Lower lobe of right lung (tissue), 2 donors: ENCODE data around the gene IPCEF1. TPM values are rescaled to one million over a fixed set of nuclear protein-coding genes. Genes with fewer than 3 reads are reported as not detected.

Experiments used
- ATAC-seq, 2 donors: fragments of 200-7000 bp; cut with Tn5 transposase; one replicate each; pipeline ENCODE4 v1.9.1; 2020 to 2022; ENCODE audit warnings: mild to moderate bottlenecking in 2 of 2, moderate library complexity in 2 of 2
- DNase-seq: peaks from one replicate; pipeline ENCODE4 v3.0.0-alpha.2; 2020
- H3K27ac ChIP-seq: fragments of 200-600 bp; one replicate; pipeline ENCODE4 v1.8.0; 2022
- H3K27me3 ChIP-seq: fragments of 200-600 bp; one replicate; pipeline ENCODE4 v1.8.0; 2022; ENCODE audit warnings: low read depth
- H3K36me3 ChIP-seq: fragments of 200-600 bp; one replicate; pipeline ENCODE4 v1.8.0; 2022; ENCODE audit warnings: mild to moderate bottlenecking
- H3K4me1 ChIP-seq: fragments of 200-600 bp; one replicate; pipeline ENCODE4 v1.8.0; 2022
- H3K4me3 ChIP-seq: fragments of 200-600 bp; one replicate; pipeline ENCODE4 v1.8.0; 2022; ENCODE audit warnings: mild to moderate bottlenecking
- H3K9me3 ChIP-seq: fragments of 200-600 bp; one replicate; pipeline ENCODE4 v1.8.0; 2022
- intact Hi-C: fragments of 100-400 bp; cut with DNase I; formaldehyde crosslinking; loops from one replicate; pipeline ENCODE4 v1.11.0; 2022
- total RNA-seq: library from RNA; stranded (reverse); fragmentation: NEBNext Ultra II Directional; extraction: Animal tissue kit (Norgen Biotek cat#: 25700); gene quantifications from one replicate; pipeline ENCODE4 v1.2.1, GENCODE V29; 2021
- TF ChIP-seq, protein P1 (sequence below): fragments of 200-600 bp; IDR thresholded peaks from one replicate; pipeline ENCODE4 v1.8.0; 2022; ENCODE audit warnings: antibody characterized with exemption, mild to moderate bottlenecking
- donor health status: DM: no; HTN: yes; CAD: no; lungs with severe emphysema.

IPCEF1 gene
- total RNA-seq, 1 donor from 2014 or later: 7.9 TPM

DNA sequence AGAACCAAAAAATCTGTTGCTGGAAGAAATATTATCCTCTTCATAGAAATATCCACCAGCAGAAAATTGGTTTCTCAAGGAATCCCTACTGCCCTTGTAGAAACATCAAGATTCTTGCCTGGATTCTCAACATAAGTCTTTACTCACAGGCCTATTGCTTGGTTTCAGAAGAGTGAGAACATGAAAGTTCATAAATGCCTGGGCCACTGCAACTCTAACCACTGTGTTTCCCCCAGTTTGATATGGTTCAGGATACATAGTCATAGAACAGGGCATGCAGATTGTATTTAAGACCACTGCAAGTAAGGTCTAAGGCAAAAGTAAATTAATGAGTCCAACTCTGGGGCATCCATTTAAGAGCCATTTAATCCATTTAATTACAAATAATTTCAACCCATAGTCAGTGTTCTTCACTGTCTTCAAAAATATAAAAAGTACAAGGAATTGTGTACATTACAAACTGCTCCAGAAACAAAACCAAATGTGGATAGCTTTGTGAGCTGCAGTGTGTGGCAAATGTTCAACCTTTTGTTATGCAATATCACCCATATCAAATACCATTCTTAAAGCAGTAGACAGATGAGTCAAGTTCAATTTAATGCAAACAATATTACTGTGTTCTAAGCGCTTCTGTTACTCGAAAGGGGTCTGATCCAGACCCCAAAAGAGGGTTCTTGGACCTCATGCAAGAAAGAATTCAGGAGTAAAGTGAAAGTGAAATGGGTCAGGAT, 234.2 kb downstream of the IPCEF1 start:
- Histone ChIP-seq H3K36me3 (no peaks in the 10 kb centered on the region), H3K9me3 (no peaks in the 10 kb centered on the region), H3K27me3 (no peaks in the 10 kb centered on the region), H3K27ac (no peak overlapping the region), H3K4me1 (no peaks in the 10 kb centered on the region), H3K4me3 (no peak overlapping the region)
- intact Hi-C loops: no loop called here
- DNase-seq: no peak
- ATAC-seq: no peak
- TF ChIP-seq, protein P1, sequence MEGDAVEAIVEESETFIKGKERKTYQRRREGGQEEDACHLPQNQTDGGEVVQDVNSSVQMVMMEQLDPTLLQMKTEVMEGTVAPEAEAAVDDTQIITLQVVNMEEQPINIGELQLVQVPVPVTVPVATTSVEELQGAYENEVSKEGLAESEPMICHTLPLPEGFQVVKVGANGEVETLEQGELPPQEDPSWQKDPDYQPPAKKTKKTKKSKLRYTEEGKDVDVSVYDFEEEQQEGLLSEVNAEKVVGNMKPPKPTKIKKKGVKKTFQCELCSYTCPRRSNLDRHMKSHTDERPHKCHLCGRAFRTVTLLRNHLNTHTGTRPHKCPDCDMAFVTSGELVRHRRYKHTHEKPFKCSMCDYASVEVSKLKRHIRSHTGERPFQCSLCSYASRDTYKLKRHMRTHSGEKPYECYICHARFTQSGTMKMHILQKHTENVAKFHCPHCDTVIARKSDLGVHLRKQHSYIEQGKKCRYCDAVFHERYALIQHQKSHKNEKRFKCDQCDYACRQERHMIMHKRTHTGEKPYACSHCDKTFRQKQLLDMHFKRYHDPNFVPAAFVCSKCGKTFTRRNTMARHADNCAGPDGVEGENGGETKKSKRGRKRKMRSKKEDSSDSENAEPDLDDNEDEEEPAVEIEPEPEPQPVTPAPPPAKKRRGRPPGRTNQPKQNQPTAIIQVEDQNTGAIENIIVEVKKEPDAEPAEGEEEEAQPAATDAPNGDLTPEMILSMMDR: no peak

GRCh38 chr6:154117485-154117884, 239.1 kb downstream of the IPCEF1 start:
- intact Hi-C loops: no loop called here
- H3K4me3 ChIP-seq: no peak overlapping the region
- no peaks in the 10 kb centered on the region for H3K4me1 ChIP-seq
- no peak overlapping the region for H3K27ac ChIP-seq
- no peaks in the 10 kb centered on the region for H3K27me3 ChIP-seq
- no peaks in the 10 kb centered on the region for H3K9me3 ChIP-seq
- no peak for ATAC-seq
- H3K36me3 ChIP-seq: no peaks in the 10 kb centered on the region
- DNase-seq: no peak
- TF ChIP-seq, protein P1: no peak

DNA sequence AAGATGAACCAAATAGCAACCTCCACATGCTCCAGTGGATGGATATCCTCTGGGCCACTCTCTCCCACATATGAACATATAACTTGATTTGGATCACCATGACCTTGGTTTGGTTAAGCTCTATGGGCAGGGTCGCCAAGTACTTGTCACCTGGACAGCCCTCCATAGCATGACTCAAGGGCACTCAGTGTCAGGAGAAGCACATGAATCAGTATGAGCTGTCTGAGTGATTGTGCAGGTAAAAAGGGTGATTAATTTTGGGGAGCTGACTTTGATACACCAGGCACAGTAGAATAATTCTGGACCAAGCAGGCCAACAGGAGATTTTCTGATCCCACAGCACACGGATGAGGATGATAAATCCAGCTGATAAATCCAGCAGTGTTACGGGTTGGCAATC, 243.2 kb downstream of the IPCEF1 start:
- DNase-seq (no peak), ATAC-seq (no peak)
- Histone ChIP-seq H3K27me3 (no peaks in the 10 kb centered on the region), H3K4me1 (no peaks in the 10 kb centered on the region), H3K27ac (no peak overlapping the region), H3K36me3 (no peaks in the 10 kb centered on the region), H3K4me3 (no peak overlapping the region), H3K9me3 (no peaks in the 10 kb centered on the region)
- intact Hi-C loops: no loop called here
- TF ChIP-seq, protein P1: no peak

GRCh38 chr6:154112181-154112809, 244.3 kb downstream of the IPCEF1 start:
- no peak overlapping the region for H3K4me3 ChIP-seq
- intact Hi-C loops: no loop called here
- TF ChIP-seq, protein P1: no peak
- H3K9me3 ChIP-seq: no peaks in the 10 kb centered on the region
- no peaks in the 10 kb centered on the region for H3K36me3 ChIP-seq
- H3K27me3 ChIP-seq: no peaks in the 10 kb centered on the region
- H3K4me1 ChIP-seq: no peaks in the 10 kb centered on the region
- DNase-seq (no peak), ATAC-seq (no peak)
- no peak overlapping the region for H3K27ac ChIP-seq

GRCh38 chr6:154111025-154111424, 245.6 kb downstream of the IPCEF1 start:
- TF ChIP-seq, protein P1: no peak
- Histone ChIP-seq H3K36me3 (no peaks in the 10 kb centered on the region), H3K4me1 (no peaks in the 10 kb centered on the region), H3K4me3 (no peak overlapping the region), H3K27ac (no peak overlapping the region), H3K9me3 (no peaks in the 10 kb centered on the region), H3K27me3 (no peaks in the 10 kb centered on the region)
- intact Hi-C loops: no loop called here
- DNase-seq (no peak), ATAC-seq (no peak)
